Measurements from ENCODE around the gene MAPK1IP1L. TPM values are rescaled to one million over a fixed set of nuclear protein-coding genes. Genes with fewer than 3 reads are reported as not detected.
"Not testable (repeated sequence)": the region's sequence is repeated elsewhere in the genome, so short reads cannot be mapped to it uniquely, and the experiment has no call there.

Gene MAPK1IP1L
- total and polyA plus RNA-seq, 2 of the 8 experiments (the other 6 are each of a cell fraction or from before 2014, with no cell fraction given), result 111 to 228 TPM

DNA sequence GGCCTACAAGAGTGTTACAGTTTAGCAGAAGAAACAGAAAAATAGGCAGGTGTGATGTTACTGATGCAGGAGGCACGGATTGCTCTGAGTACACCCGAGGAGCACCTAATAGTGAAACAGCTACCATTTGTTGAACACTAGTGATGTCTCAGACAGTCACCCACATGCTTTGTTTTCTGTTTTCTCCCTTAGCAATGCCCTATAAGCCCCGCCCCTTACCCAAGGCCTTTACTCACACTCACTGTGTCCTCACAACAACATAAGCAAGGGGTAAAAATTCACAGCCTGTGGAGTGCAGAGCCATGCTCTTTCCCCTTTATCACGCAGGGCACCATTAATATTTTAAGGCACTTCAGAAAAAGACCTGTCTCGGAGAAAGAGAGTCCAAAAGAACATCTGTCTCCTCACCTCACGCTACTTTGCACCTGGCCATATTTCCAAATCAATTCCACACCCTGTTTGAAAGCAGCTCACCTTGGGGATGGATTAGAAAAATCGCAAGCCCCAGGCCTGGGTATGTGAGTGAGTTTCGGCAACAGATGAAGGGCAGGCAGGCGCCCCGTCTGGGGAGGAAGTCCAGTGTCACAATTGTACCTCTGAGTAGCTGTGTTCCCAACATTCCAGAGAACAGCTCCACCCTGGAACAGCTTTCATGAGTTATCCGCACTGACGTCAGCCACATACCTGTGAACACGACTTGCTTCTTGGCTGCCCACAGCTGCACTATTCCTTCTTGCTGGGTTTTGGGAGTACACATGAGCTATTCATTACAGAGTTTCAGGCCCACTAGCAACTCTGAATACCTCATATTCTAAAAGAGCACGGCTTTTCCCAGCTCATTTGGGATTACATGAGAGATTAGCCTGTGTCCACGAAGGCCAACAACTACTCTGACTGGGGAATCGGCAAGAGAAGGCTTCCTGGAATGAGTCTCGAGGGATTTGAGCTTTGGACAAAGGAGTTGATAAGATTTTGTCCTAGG, 26.0 kb downstream of the MAPK1IP1L start (continued):
- no peak for TF ChIP-seq ATF2 (IDR thresholded peaks at IDR 0.05; ENCODE audit: low read length)
- no peak for TF ChIP-seq HDAC6 (IDR thresholded peaks at IDR 0.05; ENCODE audit: low read depth, low read length)
- no peak for TF ChIP-seq KDM4A (IDR thresholded peaks at IDR 0.05; ENCODE audit: low read depth, low read length, severe bottlenecking)
- TF ChIP-seq GABPA (IDR thresholded peaks at IDR 0.05; ENCODE audit: borderline replicate concordance, insufficient read depth, low read length), result no peak
- no peak for TF ChIP-seq HDAC2 (IDR thresholded peaks at IDR 0.05; ENCODE audit: borderline replicate concordance in 1 of 2, low read depth in 2 of 2, low read length in 2 of 2)
- no peak for TF ChIP-seq RBBP5 (IDR thresholded peaks at IDR 0.05; ENCODE audit: borderline replicate concordance, low read depth, low read length)
- TF ChIP-seq POLR2A (IDR thresholded peaks at IDR 0.05; ENCODE audit: control extremely low read depth in 1 of 2, low read depth in 2 of 2, low read length in 2 of 2), result no peak

GRCh38 chr14:55079961-55080360, 28.5 kb downstream of the MAPK1IP1L start:
- H3K4me1 ChIP-seq (replicated peaks in 1 of 4; ENCODE audit: control insufficient read depth in 3 of 4, insufficient read depth in 4 of 4, low read length in 3 of 4); H3K4ac ChIP-seq (replicated peaks; ENCODE audit: insufficient read length, low read depth, low read length); H3K4me3 ChIP-seq (ENCODE audit: extremely low read depth in 1 of 4, insufficient read depth in 2 of 4, low read depth in 3 of 4, low read length in 4 of 4); H4K91ac ChIP-seq (replicated peaks; ENCODE audit: insufficient read length, low read length); H2BK15ac ChIP-seq (ENCODE audit: low read length); H2AFZ ChIP-seq (ENCODE audit: low read length); H4K8ac ChIP-seq (ENCODE audit: extremely low read depth, insufficient read depth, low read length); H2BK20ac ChIP-seq (ENCODE audit: low read length); H3K79me2 ChIP-seq (ENCODE audit: control insufficient read depth in 1 of 2, insufficient read depth in 2 of 2, low read length in 2 of 2); H3K36me3 ChIP-seq (ENCODE audit: control insufficient read depth in 2 of 4, insufficient read depth in 4 of 4, low read length in 3 of 4); H3K27me3 ChIP-seq (replicated peaks in 1 of 4; ENCODE audit: control insufficient read depth in 3 of 4, extremely low read depth in 1 of 4, insufficient read depth in 3 of 4, low read length in 3 of 4); H3K23me2 ChIP-seq (ENCODE audit: low read depth, low read length); H2BK120ac ChIP-seq (replicated peaks; ENCODE audit: low read depth, low read length); DNase-seq (ENCODE audit: low read depth in 1 of 2, low spot score in 2 of 2); H3K9me3 ChIP-seq (ENCODE audit: insufficient read depth in 2 of 2, low read depth in 1 of 2, low read length in 1 of 2); H3K18ac ChIP-seq (ENCODE audit: extremely low read depth, low read length); H2AK5ac ChIP-seq (ENCODE audit: low read depth, low read length); H3K14ac ChIP-seq (ENCODE audit: insufficient read length); H4K5ac ChIP-seq (ENCODE audit: insufficient read length, low read depth, low read length); H3K23ac ChIP-seq (ENCODE audit: insufficient read length); H3K79me1 ChIP-seq (ENCODE audit: low read depth, low read length); H3K9ac ChIP-seq (replicated peaks in 1 of 4; ENCODE audit: extremely low read depth in 1 of 4, low read depth in 3 of 4, low read length in 3 of 4); H3K56ac ChIP-seq (replicated peaks; ENCODE audit: insufficient read length, low read depth, low read length); H2BK12ac ChIP-seq (ENCODE audit: low read depth, low read length); H4K20me1 ChIP-seq (replicated peaks in 1 of 2; ENCODE audit: control insufficient read depth in 1 of 2, insufficient read depth in 2 of 2, low read length in 2 of 2); FAIRE-seq; H3K27ac ChIP-seq (ENCODE audit: low read depth, low read length); H2BK5ac ChIP-seq (ENCODE audit: low read depth, low read length); H3K4me2 ChIP-seq (ENCODE audit: insufficient read depth in 1 of 2, low read depth in 2 of 2, low read length in 2 of 2): not testable (repeated sequence)
- WGBS, 2 experiments (ENCODE audit: extremely low coverage in 1 of 2, insufficient coverage in 1 of 2, insufficient read length in 1 of 2, insufficient replicate concordance in 2 of 2, low coverage in 1 of 2, low lambda C conversion rate in 2 of 2, missing lambda C conversion rate in 1 of 2), result 91% methylated on average over 6 of the region's 6 CpGs; no CpG with 5 or more reads in 1 of the 2 experiments
- POLR2A ChIA-PET (ENCODE audit: partially characterized antibody), result interaction anchor here (1.3 to 1.5 kb wide), 3 partner anchors 10 to 22 kb away, joined by 3 to 4 read pairs (median 4); no protein-coding TSS in a partner anchor
- CTCF ChIA-PET (ENCODE audit: partially characterized antibody), result interaction anchor here (0.8 to 4.5 kb wide), 7 partner anchors 9 to 271 kb away, joined by 3 to 25 read pairs (median 3); partner anchors contain the start of gene MAPK1IP1L

Measured in H1 (cell line).